Sigmoid colon (tissue), 3 donors: ENCODE results near the gene ASXL1.

Source experiments
- CTCF ChIP-seq, 4 experiments: fragments of 450-650 bp in 3 of 4; fragments of 200-600 bp in 1 of 4; IDR thresholded peaks; one replicate each; pipeline ENCODE4 v1.5.1; 2016 to 2019; ENCODE audit warnings: antibody characterized with exemption in 4 of 4, mild to moderate bottlenecking in 3 of 4, moderate library complexity in 2 of 4
- POLR2A ChIP-seq, 2 donors: fragments of 450-650 bp; IDR thresholded peaks; one replicate each; pipeline ENCODE4 v1.6.1; 2016; ENCODE audit warnings: antibody characterized with exemption in 2 of 2, mild to moderate bottlenecking in 2 of 2, moderate library complexity in 2 of 2

- TF ChIP-seq CTCF (IDR thresholded peaks at IDR 0.05) (no peak), POLR2A (IDR thresholded peaks at IDR 0.05) (no peak)
Measured at GRCh38 chr20:32460231-32460630, 102.1 kb downstream of the ASXL1 start.
